ENCODE measurements around the gene SMU1. TPM values are rescaled to one million over a fixed set of nuclear protein-coding genes. Genes with fewer than 3 reads are reported as not detected.

SMU1 gene
- total and polyA plus RNA-seq, 3 experiments from 2014 or later, result 21.2 to 27.6 (median 27.5) TPM

- no peak overlapping the region for H3K27ac ChIP-seq (ENCODE audit: low read depth, low read length)
- DNase-seq, result no peak
- H3K9me3 ChIP-seq (ENCODE audit: low read length), result no peaks in the 10 kb centered on the region
- H3K4me1 Mint-ChIP-seq, result peaks cover 4 to 13% (median 7%) of the 10 kb centered on the region in 3 donors
- H3K36me3 Mint-ChIP-seq, result peaks cover 6 to 46% (median 16%) of the 10 kb centered on the region in 3 donors
- POLR2A ChIA-PET, result no interaction called here
- H3K27me3 ChIP-seq (ENCODE audit: insufficient read depth, low read length, poor library complexity, severe bottlenecking), result no peaks in the 10 kb centered on the region
- H3K4me1 ChIP-seq (ENCODE audit: insufficient read depth, low read length), result no peaks in the 10 kb centered on the region
- H3K27me3 Mint-ChIP-seq, result no peaks in the 10 kb centered on the region
- H3K9me3 Mint-ChIP-seq, result no peaks in the 10 kb centered on the region
- CTCF ChIA-PET, result interaction anchor here (0.8 to 1.0 kb wide), 2 partner anchors 9 to 62 kb away, joined by 3 read pairs; no protein-coding TSS in a partner anchor
- H3K27ac Mint-ChIP-seq, result peak overlapping the region in 5 of 8 donors; percentile 4 to 89 (median 37)
- no peak overlapping the region for H3K4me3 ChIP-seq (ENCODE audit: low read length)
- no peak overlapping the region for H3K4me3 Mint-ChIP-seq
- peaks cover 12% of the 10 kb centered on the region for H3K36me3 ChIP-seq (ENCODE audit: insufficient read depth, low read length)
These were observed 32.6 kb upstream of the SMU1 start for GRCh38 chr9:33109097-33109496.

DNA sequence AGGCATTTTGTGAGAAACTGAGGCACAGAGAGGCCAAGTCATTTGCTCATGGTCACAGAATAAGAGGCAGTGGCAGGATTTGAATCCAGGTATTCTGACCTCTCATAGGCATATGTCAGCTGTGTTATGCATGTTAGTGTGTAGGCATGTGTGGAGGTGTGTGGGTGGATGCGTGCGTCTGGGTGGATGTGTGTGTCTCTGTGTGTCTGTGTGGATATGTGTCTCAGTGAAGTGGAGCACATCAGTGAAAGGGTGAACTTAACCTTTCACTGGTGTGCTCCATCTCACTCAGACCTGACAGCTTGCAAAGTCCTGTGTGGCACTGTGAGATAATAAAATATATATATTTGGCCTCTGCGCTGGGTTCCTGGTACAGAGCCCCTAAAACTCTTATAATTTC lies 32.0 kb upstream of the SMU1 start:
- Histone ChIP-seq H3K27me3 (ENCODE audit: insufficient read depth, low read length, poor library complexity, severe bottlenecking) (no peaks in the 10 kb centered on the region), H3K27ac (ENCODE audit: low read depth, low read length) (no peak overlapping the region), H3K36me3 (ENCODE audit: insufficient read depth, low read length) (peaks cover 5% of the 10 kb centered on the region), H3K9me3 (ENCODE audit: low read length) (no peaks in the 10 kb centered on the region), H3K4me1 (ENCODE audit: insufficient read depth, low read length) (no peaks in the 10 kb centered on the region), H3K4me3 (ENCODE audit: low read length) (no peak overlapping the region)
- POLR2A ChIA-PET, result no interaction called here
- peaks cover 6 to 40% (median 11%) of the 10 kb centered on the region in 3 donors for H3K36me3 Mint-ChIP-seq
- no peaks in the 10 kb centered on the region for H3K27me3 Mint-ChIP-seq
- peaks cover 3 to 10% (median 4%) of the 10 kb centered on the region in 3 donors for H3K4me1 Mint-ChIP-seq
- CTCF ChIA-PET, result interaction anchor here (0.8 to 1.0 kb wide), 2 partner anchors 10 to 62 kb away, joined by 3 read pairs; no protein-coding TSS in a partner anchor
- H3K27ac Mint-ChIP-seq, result peak overlapping the region in 3 of 8 donors; percentile 30 to 53 (median 50)
- no peaks in the 10 kb centered on the region for H3K9me3 Mint-ChIP-seq
- DNase-seq, result no peak
- H3K4me3 Mint-ChIP-seq, result no peak overlapping the region

DNA sequence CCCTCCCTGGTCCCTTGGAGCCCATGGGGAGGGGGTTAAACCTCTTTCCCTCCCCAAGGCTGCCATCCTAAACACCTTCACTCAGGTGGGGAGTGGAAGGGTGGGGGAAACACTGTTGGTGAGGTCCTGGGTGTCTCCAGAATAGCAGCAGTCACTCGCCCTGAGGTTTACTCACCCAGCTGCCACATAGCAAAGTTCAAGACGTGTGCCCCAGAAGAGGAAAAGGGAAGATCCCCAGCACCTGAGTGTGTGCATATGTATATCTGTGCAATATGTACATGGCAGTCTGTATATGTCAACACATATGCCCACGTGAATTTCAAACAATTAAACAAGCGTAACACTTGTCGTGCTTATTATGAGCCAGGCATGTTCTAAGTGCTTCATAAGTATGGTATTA lies 31.3 kb upstream of the SMU1 start:
- H3K4me1 Mint-ChIP-seq, result peaks cover 3 to 10% (median 4%) of the 10 kb centered on the region in 3 donors
- no peaks in the 10 kb centered on the region for H3K9me3 Mint-ChIP-seq
- H3K9me3 ChIP-seq (ENCODE audit: low read length), result no peaks in the 10 kb centered on the region
- H3K4me1 ChIP-seq (ENCODE audit: insufficient read depth, low read length), result no peaks in the 10 kb centered on the region
- no peak for DNase-seq
- H3K4me3 Mint-ChIP-seq, result no peak overlapping the region
- H3K27me3 Mint-ChIP-seq, result no peaks in the 10 kb centered on the region
- no peaks in the 10 kb centered on the region for H3K36me3 ChIP-seq (ENCODE audit: insufficient read depth, low read length)
- peak overlapping the region in 4 of 8 donors; percentile 14 to 89 (median 34) for H3K27ac Mint-ChIP-seq
- H3K27me3 ChIP-seq (ENCODE audit: insufficient read depth, low read length, poor library complexity, severe bottlenecking), result no peaks in the 10 kb centered on the region
- CTCF ChIA-PET, result no interaction called here
- H3K27ac ChIP-seq (ENCODE audit: low read depth, low read length), result no peak overlapping the region
- H3K36me3 Mint-ChIP-seq, result peaks cover 2 to 33% (median 8%) of the 10 kb centered on the region in 3 donors
- POLR2A ChIA-PET, result no interaction called here
- no peak overlapping the region for H3K4me3 ChIP-seq (ENCODE audit: low read length)

DNA sequence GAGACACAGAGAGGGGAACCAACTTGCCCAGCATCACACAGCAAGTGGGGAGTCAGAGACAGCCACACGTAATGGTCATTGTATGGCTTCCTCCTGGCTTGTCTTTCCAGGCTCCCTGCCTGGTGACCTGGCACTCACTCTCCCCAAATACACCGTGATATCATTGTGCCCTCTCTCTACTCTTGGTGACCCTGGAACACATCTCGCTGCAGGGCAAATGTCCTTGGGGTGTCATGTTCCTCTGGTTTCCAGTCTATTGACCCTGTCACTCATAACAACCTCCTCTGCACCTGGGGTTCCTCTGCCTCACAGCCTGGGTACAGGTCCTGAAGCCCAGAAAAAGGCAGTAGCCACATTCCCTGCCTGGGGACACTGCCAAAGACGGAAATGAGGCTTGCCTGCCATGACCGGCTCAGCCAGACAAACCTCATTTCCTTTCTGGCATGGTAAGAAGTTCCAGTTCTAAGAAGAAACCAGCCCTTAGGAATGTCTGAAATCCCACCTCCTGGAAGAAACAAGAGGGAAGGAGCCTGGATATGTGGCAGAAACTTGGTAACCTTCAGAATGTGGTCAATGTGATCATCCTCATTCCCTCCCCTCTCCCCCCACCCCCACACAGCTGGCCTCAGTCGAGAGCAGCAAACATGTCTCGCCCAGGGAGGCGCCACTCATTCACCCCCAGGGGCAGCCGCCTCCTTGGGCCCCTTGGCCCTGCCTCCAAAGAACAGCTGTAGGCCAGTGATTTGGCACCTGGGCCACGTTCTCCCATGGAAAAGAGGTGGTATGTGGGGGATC lies 30.6 kb upstream of the SMU1 start:
- Mint-ChIP-seq H3K4me1 (peaks cover 3 to 10% (median 4%) of the 10 kb centered on the region in 3 donors), H3K27me3 (no peaks in the 10 kb centered on the region), H3K36me3 (peaks cover 0 to 26% (median 7%) of the 10 kb centered on the region in 3 donors), H3K4me3 (no peak overlapping the region), H3K9me3 (no peaks in the 10 kb centered on the region), H3K27ac (peak overlapping the region in 6 of 8 donors; percentile 23 to 89 (median 54))
- no peak for DNase-seq
- Histone ChIP-seq H3K36me3 (ENCODE audit: insufficient read depth, low read length) (no peaks in the 10 kb centered on the region), H3K9me3 (ENCODE audit: low read length) (no peaks in the 10 kb centered on the region), H3K27me3 (ENCODE audit: insufficient read depth, low read length, poor library complexity, severe bottlenecking) (no peaks in the 10 kb centered on the region), H3K27ac (ENCODE audit: low read depth, low read length) (no peak overlapping the region), H3K4me1 (ENCODE audit: insufficient read depth, low read length) (no peaks in the 10 kb centered on the region), H3K4me3 (ENCODE audit: low read length) (no peak overlapping the region)
- POLR2A ChIA-PET, result no interaction called here
- CTCF ChIA-PET, result interaction anchor here (0.9 to 1.4 kb wide), 2 partner anchors 51 to 119 kb away, joined by 3 read pairs; no protein-coding TSS in a partner anchor

DNA sequence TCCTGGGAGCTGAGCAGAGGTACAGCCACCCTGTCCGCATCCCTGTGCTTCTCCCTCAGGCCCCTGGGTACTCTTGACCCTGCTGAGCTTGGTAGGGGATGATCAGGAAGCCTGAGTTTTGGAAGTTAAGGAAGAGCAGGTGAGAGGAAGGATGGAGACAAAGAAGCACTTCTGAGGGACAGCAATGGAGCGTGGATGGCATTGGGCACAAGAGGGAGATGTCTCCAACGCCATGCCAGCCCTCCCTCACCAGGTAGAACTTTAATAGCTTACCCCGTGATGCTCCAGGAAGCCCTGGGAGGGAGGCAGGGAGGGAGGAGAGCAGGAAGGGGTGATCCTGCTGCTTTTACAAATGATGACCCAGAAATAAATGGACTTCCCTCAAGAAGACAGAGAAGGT lies 29.9 kb upstream of the SMU1 start:
- Histone ChIP-seq H3K4me3 (ENCODE audit: low read length) (no peak overlapping the region), H3K36me3 (ENCODE audit: insufficient read depth, low read length) (no peaks in the 10 kb centered on the region), H3K27ac (ENCODE audit: low read depth, low read length) (no peak overlapping the region), H3K9me3 (ENCODE audit: low read length) (no peaks in the 10 kb centered on the region), H3K27me3 (ENCODE audit: insufficient read depth, low read length, poor library complexity, severe bottlenecking) (no peaks in the 10 kb centered on the region), H3K4me1 (ENCODE audit: insufficient read depth, low read length) (no peaks in the 10 kb centered on the region)
- DNase-seq, result no peak
- H3K4me1 Mint-ChIP-seq, result peaks cover 0 to 10% (median 4%) of the 10 kb centered on the region in 3 donors
- ChIA-PET CTCF (interaction anchor here (0.9 to 1.4 kb wide), 2 partner anchors 51 to 120 kb away, joined by 3 read pairs; no protein-coding TSS in a partner anchor), POLR2A (no interaction called here)
- H3K4me3 Mint-ChIP-seq, result no peak overlapping the region
- H3K9me3 Mint-ChIP-seq, result no peaks in the 10 kb centered on the region
- H3K27me3 Mint-ChIP-seq, result no peaks in the 10 kb centered on the region
- peaks cover 0 to 19% (median 5%) of the 10 kb centered on the region in 3 donors for H3K36me3 Mint-ChIP-seq
- peak overlapping the region in 3 of 8 donors; percentile 55 to 67 (median 60) for H3K27ac Mint-ChIP-seq

DNA sequence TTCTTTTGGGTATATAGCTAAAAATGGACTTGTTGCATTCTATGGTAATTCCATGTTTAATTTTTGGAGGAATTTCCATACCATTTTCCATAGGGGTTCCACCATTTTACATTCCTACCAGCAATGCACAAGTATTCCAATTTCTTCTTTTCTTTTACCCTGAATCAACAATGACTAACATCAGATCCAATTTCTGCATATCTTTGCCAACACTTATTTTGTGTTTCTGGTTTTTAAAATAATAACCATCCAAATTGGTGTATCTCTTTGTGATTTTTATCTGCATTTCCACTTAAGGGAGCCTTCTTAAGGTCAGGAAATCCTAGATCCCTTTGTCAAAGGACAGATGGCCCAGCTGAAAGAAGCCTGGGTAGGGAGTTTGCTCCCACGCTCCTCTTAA lies 29.5 kb upstream of the SMU1 start:
- Mint-ChIP-seq H3K36me3 (peaks cover 0 to 15% (median 5%) of the 10 kb centered on the region in 3 donors), H3K27ac (no peak overlapping the region), H3K27me3 (no peaks in the 10 kb centered on the region), H3K4me3 (no peak overlapping the region), H3K4me1 (peaks cover 0 to 10% (median 4%) of the 10 kb centered on the region in 3 donors), H3K9me3 (no peaks in the 10 kb centered on the region)
- Histone ChIP-seq H3K4me3 (ENCODE audit: low read length) (no peak overlapping the region), H3K9me3 (ENCODE audit: low read length) (no peaks in the 10 kb centered on the region), H3K36me3 (ENCODE audit: insufficient read depth, low read length) (no peaks in the 10 kb centered on the region), H3K27me3 (ENCODE audit: insufficient read depth, low read length, poor library complexity, severe bottlenecking) (no peaks in the 10 kb centered on the region), H3K27ac (ENCODE audit: low read depth, low read length) (no peak overlapping the region), H3K4me1 (ENCODE audit: insufficient read depth, low read length) (no peaks in the 10 kb centered on the region)
- ChIA-PET POLR2A (no interaction called here), CTCF (interaction anchor here (0.9 to 1.4 kb wide), 2 partner anchors 52 to 120 kb away, joined by 3 read pairs; no protein-coding TSS in a partner anchor)
- DNase-seq, result no peak

DNA sequence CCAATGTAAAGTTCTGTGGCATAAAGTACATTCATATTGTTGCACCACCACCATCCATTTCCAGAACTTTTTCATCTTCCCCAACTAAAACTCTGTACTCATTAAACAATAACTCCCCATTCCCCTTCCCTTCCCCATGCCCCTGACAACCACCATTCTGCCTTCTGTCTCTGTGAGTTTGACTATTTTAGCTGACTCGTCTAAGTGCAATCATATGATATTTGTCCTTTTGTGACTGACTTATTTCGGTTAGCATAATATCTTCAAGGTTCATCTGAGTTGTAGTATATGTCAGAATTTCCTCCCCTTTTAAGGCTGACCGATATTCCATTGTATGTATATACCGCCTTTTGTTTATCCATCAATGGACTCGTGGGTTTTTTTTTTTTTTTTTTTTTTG lies 29.0 kb upstream of the SMU1 start:
- Histone ChIP-seq H3K4me1 (ENCODE audit: insufficient read depth, low read length) (no peaks in the 10 kb centered on the region), H3K36me3 (ENCODE audit: insufficient read depth, low read length) (no peaks in the 10 kb centered on the region), H3K4me3 (ENCODE audit: low read length) (no peak overlapping the region), H3K9me3 (ENCODE audit: low read length) (no peaks in the 10 kb centered on the region), H3K27me3 (ENCODE audit: insufficient read depth, low read length, poor library complexity, severe bottlenecking) (no peaks in the 10 kb centered on the region), H3K27ac (ENCODE audit: low read depth, low read length) (no peak overlapping the region)
- Mint-ChIP-seq H3K9me3 (no peaks in the 10 kb centered on the region), H3K27ac (peak overlapping the region in 1 of 8 donors; percentile 5), H3K4me3 (no peak overlapping the region), H3K4me1 (peaks cover 0 to 8% (median 4%) of the 10 kb centered on the region in 3 donors), H3K27me3 (no peaks in the 10 kb centered on the region), H3K36me3 (peaks cover 0 to 11% (median 5%) of the 10 kb centered on the region in 3 donors)
- POLR2A ChIA-PET, result no interaction called here
- CTCF ChIA-PET, result no interaction called here
- no peak for DNase-seq

- peak overlapping the region in 7 of 8 donors; percentile 3 to 75 (median 22) for H3K27ac Mint-ChIP-seq
- no peak overlapping the region for H3K4me3 Mint-ChIP-seq
- Histone ChIP-seq H3K4me1 (ENCODE audit: insufficient read depth, low read length) (no peaks in the 10 kb centered on the region), H3K4me3 (ENCODE audit: low read length) (no peak overlapping the region), H3K9me3 (ENCODE audit: low read length) (no peaks in the 10 kb centered on the region), H3K27me3 (ENCODE audit: insufficient read depth, low read length, poor library complexity, severe bottlenecking) (no peaks in the 10 kb centered on the region), H3K36me3 (ENCODE audit: insufficient read depth, low read length) (no peaks in the 10 kb centered on the region), H3K27ac (ENCODE audit: low read depth, low read length) (no peak overlapping the region)
- ChIA-PET CTCF (interaction anchor here (0.9 to 1.2 kb wide), 2 partner anchors 121 to 133 kb away, joined by 3 to 6 read pairs; no protein-coding TSS in a partner anchor), POLR2A (no interaction called here)
- H3K9me3 Mint-ChIP-seq, result no peaks in the 10 kb centered on the region
- H3K27me3 Mint-ChIP-seq, result no peaks in the 10 kb centered on the region
- no peak for DNase-seq
- H3K4me1 Mint-ChIP-seq, result peaks cover 0 to 7% (median 4%) of the 10 kb centered on the region in 3 donors
- peaks cover 0 to 2% (median 2%) of the 10 kb centered on the region in 3 donors for H3K36me3 Mint-ChIP-seq
These were observed 27.9 kb upstream of the SMU1 start for GRCh38 chr9:33104401-33104800.

Data from CD8-positive, alpha-beta memory T cell (primary cell).